OCI-LY1 (cell line): ENCODE results near the gene DOCK2.

Experiments
- CTCF ChIP-seq: fragments of 200-600 bp; sonication (generic), shearing (Covaris generic); IDR thresholded peaks from 2 replicates; pipeline ENCODE4 v1.5.1; 2017; ENCODE audit warnings: mild to moderate bottlenecking, antibody characterized with exemption, low read length, moderate library complexity, mixed read lengths
- EZH2 ChIP-seq: fragments of 200-600 bp; sonication (generic), shearing (Covaris generic); IDR thresholded peaks from 2 replicates; pipeline ENCODE4 v1.8.0; 2017; ENCODE audit warnings: borderline replicate concordance, mixed run types, mild to moderate bottlenecking, antibody characterized with exemption, low read length, moderate library complexity, mixed read lengths

GRCh38 chr5:169634606-169635005 is 2.5 kb upstream of the DOCK2 start:
- TF ChIP-seq CTCF = no peak
- TF ChIP-seq EZH2 = no peak
